Nephron (organoid): ENCODE measurements around the gene TDRD1.

Source experiments
- H3K27ac Mint-ChIP-seq, 3 experiments: 2 replicates each; pipeline ENCODE4 v1.8.0; 2020; ENCODE audit warnings: mixed read lengths in 3 of 3, mild to moderate bottlenecking in 2 of 3, moderate library complexity in 1 of 3
- H3K27me3 Mint-ChIP-seq: 2 replicates; pipeline ENCODE4 v1.8.0; 2021; ENCODE audit warnings: low read depth, mild to moderate bottlenecking, moderate library complexity, mixed read lengths
- H3K36me3 Mint-ChIP-seq: 2 replicates; pipeline ENCODE4 v1.8.0; 2020; ENCODE audit warnings: low read depth, mixed read lengths
- H3K4me1 Mint-ChIP-seq: 2 replicates; pipeline ENCODE4 v1.8.0; 2020; ENCODE audit warnings: mixed read lengths
- H3K4me3 Mint-ChIP-seq, 3 experiments: 2 replicates each; pipeline ENCODE4 v1.8.0; 2020; ENCODE audit warnings: mild to moderate bottlenecking in 3 of 3, mixed read lengths in 3 of 3, moderate library complexity in 2 of 3
- H3K9me3 Mint-ChIP-seq: 2 replicates; pipeline ENCODE4 v1.8.0; 2020; ENCODE audit warnings: mixed read lengths
- CTCF ChIP-seq, 3 experiments: fragments of 200-600 bp; sonication (generic); IDR thresholded peaks; one replicate each; pipeline ENCODE4 v1.5.0; 2021; ENCODE audit warnings: antibody characterized with exemption in 3 of 3; ENCODE audit not compliant: unreplicated experiment in 3 of 3

The TDRD1 gene

GRCh38 chr10:114172776-114173602 is 6.2 kb upstream of the TDRD1 start:
- Mint-ChIP-seq H3K36me3 (peaks cover 18% of the 10 kb centered on the region), H3K4me3 (peak overlapping the region; percentile 95 to 99 (median 98)), H3K9me3 (peaks cover 7% of the 10 kb centered on the region), H3K27me3 (peaks cover 17% of the 10 kb centered on the region), H3K27ac (peak overlapping the region; percentile 48 to 97 (median 97)), H3K4me1 (peaks cover 20% of the 10 kb centered on the region)
- TF ChIP-seq CTCF (IDR thresholded peaks at IDR 0.05; ENCODE audit: unreplicated experiment in 3 of 3) = no peak

GRCh38 chr10:114173603-114173920 is 5.6 kb upstream of the TDRD1 start:
- peak overlapping the region; percentile 48 to 97 (median 97) for H3K27ac Mint-ChIP-seq
- peaks cover 17% of the 10 kb centered on the region for H3K27me3 Mint-ChIP-seq
- TF ChIP-seq CTCF (IDR thresholded peaks at IDR 0.05; ENCODE audit: unreplicated experiment in 3 of 3) = no peak
- peak overlapping the region; percentile 95 to 99 (median 98) for H3K4me3 Mint-ChIP-seq
- H3K36me3 Mint-ChIP-seq = peaks cover 14% of the 10 kb centered on the region
- peaks cover 4% of the 10 kb centered on the region for H3K9me3 Mint-ChIP-seq
- peaks cover 20% of the 10 kb centered on the region for H3K4me1 Mint-ChIP-seq

- Mint-ChIP-seq H3K4me3 (peak within 1 kb of the TSS; percentile 95 to 99 (median 98)), H3K27ac (peak within 1 kb of the TSS; percentile 48 to 97 (median 97)), H3K27me3 (peaks cover 17% of the 10 kb centered on the region), H3K9me3 (no peaks in the 10 kb centered on the region), H3K36me3 (peaks cover 10% of the 10 kb centered on the region), H3K4me1 (peaks cover 20% of the 10 kb centered on the region)
- TF ChIP-seq CTCF (IDR thresholded peaks at IDR 0.05; ENCODE audit: unreplicated experiment in 3 of 3) = no peak
Measured at GRCh38 chr10:114173921-114174694, 5.0 kb upstream of the TDRD1 start, which contains the start of gene CCDC186. Gene CCDC186, minus strand, starts transcription at chr10:114174203. Its CDS starts 10,935 bp downstream, at chr10:114163268.

- peaks cover 5% of the 10 kb centered on the region for H3K36me3 Mint-ChIP-seq
- H3K4me1 Mint-ChIP-seq = peaks cover 20% of the 10 kb centered on the region
- H3K27ac Mint-ChIP-seq = peak overlapping the region; percentile 48 to 97 (median 75)
- TF ChIP-seq CTCF (IDR thresholded peaks at IDR 0.05; ENCODE audit: unreplicated experiment in 3 of 3) = no peak
- H3K9me3 Mint-ChIP-seq = no peaks in the 10 kb centered on the region
- H3K27me3 Mint-ChIP-seq = peaks cover 21% of the 10 kb centered on the region
- peak overlapping the region; percentile 95 to 99 (median 98) for H3K4me3 Mint-ChIP-seq
Measured at GRCh38 chr10:114174695-114175188, 4.4 kb upstream of the TDRD1 start.

GRCh38 chr10:114175667-114176066 is 3.5 kb upstream of the TDRD1 start:
- no peak overlapping the region for H3K27ac Mint-ChIP-seq
- H3K4me1 Mint-ChIP-seq = peaks cover 20% of the 10 kb centered on the region
- no peaks in the 10 kb centered on the region for H3K9me3 Mint-ChIP-seq
- TF ChIP-seq CTCF (IDR thresholded peaks at IDR 0.05; ENCODE audit: unreplicated experiment in 3 of 3) = no peak
- peaks cover 21% of the 10 kb centered on the region for H3K27me3 Mint-ChIP-seq
- H3K36me3 Mint-ChIP-seq = peaks cover 3% of the 10 kb centered on the region
- peak overlapping the region; percentile 54 to 76 (median 59) for H3K4me3 Mint-ChIP-seq
